ENCODE results near the gene USP34. TPM values are rescaled to one million over a fixed set of nuclear protein-coding genes. Genes with fewer than 3 reads are reported as not detected.

USP34 gene
- total and polyA plus RNA-seq, 2 experiments from 2014 or later, result 81.8 to 157 TPM

- Histone ChIP-seq H3K27me3 (ENCODE audit: insufficient read depth) (no peaks in the 10 kb centered on the region), H3K4me2 (no peak overlapping the region), H3K4me3 (no peak overlapping the region), H3K9me2 (ENCODE audit: insufficient read depth) (no peaks in the 10 kb centered on the region), H3K27ac (ENCODE audit: low read depth) (no peak overlapping the region), H2AFZ (no peak overlapping the region), H3K4me1 (ENCODE audit: insufficient read depth) (no peaks in the 10 kb centered on the region), H3F3A (replicated peaks; ENCODE audit: low read depth) (no peaks in the 10 kb centered on the region), H4K20me1 (replicated peaks; ENCODE audit: insufficient read depth) (no peaks in the 10 kb centered on the region), H3K79me2 (replicated peaks; ENCODE audit: insufficient read depth) (no peaks in the 10 kb centered on the region), H3K36me3 (ENCODE audit: insufficient read depth) (peaks cover 10% of the 10 kb centered on the region; the same call in 1 of the 2 replicates)
- Mint-ChIP-seq H3K36me3 (ENCODE audit: low read depth) (peaks cover 48% of the 10 kb centered on the region), H3K27me3 (ENCODE audit: insufficient read depth, low read depth, poor library complexity) (peaks cover 2% of the 10 kb centered on the region), H3K4me3 (no peak overlapping the region), H3K4me1 (peaks cover 6% of the 10 kb centered on the region; the same call in 2 of the 3 replicates), H3K9me3 (no peaks in the 10 kb centered on the region), H3K27ac (no peak overlapping the region)
- DNase-seq (ENCODE audit: low spot score) (no peak), ATAC-seq (no peak)
- TF ChIP-seq REST (IDR thresholded peaks at IDR 0.05; ENCODE audit: unreplicated experiment) (no peak), STAT1 (IDR thresholded peaks at IDR 0.05; ENCODE audit: unreplicated experiment) (no peak), CREB1 (CRISPR knock-in tag; IDR thresholded peaks at IDR 0.05; ENCODE audit: low read depth) (no peak), CTCF (conservative IDR thresholded peaks at IDR 0.05; ENCODE audit: low read depth in 2 of 2) (no peak), ETS1 (IDR thresholded peaks at IDR 0.05) (no peak), ZNF331 (CRISPR knock-in tag; IDR thresholded peaks at IDR 0.05; ENCODE audit: low read depth) (no peak)
- TF ChIP-seq, protein P1, sequence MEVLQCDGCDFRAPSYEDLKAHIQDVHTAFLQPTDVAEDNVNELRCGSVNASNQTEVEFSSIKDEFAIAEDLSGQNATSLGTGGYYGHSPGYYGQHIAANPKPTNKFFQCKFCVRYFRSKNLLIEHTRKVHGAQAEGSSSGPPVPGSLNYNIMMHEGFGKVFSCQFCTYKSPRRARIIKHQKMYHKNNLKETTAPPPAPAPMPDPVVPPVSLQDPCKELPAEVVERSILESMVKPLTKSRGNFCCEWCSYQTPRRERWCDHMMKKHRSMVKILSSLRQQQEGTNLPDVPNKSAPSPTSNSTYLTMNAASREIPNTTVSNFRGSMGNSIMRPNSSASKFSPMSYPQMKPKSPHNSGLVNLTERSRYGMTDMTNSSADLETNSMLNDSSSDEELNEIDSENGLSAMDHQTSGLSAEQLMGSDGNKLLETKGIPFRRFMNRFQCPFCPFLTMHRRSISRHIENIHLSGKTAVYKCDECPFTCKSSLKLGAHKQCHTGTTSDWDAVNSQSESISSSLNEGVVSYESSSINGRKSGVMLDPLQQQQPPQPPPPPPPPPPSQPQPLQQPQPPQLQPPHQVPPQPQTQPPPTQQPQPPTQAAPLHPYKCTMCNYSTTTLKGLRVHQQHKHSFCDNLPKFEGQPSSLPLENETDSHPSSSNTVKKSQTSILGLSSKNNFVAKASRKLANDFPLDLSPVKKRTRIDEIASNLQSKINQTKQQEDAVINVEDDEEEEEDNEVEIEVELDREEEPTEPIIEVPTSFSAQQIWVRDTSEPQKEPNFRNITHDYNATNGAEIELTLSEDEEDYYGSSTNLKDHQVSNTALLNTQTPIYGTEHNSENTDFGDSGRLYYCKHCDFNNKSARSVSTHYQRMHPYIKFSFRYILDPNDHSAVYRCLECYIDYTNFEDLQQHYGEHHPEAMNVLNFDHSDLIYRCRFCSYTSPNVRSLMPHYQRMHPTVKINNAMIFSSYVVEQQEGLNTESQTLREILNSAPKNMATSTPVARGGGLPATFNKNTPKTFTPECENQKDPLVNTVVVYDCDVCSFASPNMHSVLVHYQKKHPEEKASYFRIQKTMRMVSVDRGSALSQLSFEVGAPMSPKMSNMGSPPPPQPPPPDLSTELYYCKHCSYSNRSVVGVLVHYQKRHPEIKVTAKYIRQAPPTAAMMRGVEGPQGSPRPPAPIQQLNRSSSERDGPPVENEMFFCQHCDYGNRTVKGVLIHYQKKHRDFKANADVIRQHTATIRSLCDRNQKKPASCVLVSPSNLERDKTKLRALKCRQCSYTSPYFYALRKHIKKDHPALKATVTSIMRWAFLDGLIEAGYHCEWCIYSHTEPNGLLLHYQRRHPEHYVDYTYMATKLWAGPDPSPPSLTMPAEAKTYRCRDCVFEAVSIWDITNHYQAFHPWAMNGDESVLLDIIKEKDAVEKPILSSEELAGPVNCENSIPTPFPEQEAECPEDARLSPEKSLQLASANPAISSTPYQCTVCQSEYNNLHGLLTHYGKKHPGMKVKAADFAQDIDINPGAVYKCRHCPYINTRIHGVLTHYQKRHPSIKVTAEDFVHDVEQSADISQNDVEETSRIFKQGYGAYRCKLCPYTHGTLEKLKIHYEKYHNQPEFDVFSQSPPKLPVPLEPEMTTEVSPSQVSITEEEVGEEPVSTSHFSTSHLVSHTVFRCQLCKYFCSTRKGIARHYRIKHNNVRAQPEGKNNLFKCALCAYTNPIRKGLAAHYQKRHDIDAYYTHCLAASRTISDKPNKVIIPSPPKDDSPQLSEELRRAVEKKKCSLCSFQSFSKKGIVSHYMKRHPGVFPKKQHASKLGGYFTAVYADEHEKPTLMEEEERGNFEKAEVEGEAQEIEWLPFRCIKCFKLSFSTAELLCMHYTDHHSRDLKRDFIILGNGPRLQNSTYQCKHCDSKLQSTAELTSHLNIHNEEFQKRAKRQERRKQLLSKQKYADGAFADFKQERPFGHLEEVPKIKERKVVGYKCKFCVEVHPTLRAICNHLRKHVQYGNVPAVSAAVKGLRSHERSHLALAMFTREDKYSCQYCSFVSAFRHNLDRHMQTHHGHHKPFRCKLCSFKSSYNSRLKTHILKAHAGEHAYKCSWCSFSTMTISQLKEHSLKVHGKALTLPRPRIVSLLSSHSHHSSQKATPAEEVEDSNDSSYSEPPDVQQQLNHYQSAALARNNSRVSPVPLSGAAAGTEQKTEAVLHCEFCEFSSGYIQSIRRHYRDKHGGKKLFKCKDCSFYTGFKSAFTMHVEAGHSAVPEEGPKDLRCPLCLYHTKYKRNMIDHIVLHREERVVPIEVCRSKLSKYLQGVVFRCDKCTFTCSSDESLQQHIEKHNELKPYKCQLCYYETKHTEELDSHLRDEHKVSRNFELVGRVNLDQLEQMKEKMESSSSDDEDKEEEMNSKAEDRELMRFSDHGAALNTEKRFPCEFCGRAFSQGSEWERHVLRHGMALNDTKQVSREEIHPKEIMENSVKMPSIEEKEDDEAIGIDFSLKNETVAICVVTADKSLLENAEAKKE (CRISPR knock-in tag; IDR thresholded peaks at IDR 0.05), result no peak
These were observed 232.5 kb downstream of the USP34 start for GRCh38 chr2:61238219-61239012.
